Nephron progenitor cell (in vitro differentiated cells): ENCODE measurements around the gene ZBTB4.
A peak's percentile ranks its signal among the peaks of the same experiment; 100 is the strongest.

Experiments used
- DNase-seq: peaks from one replicate; pipeline ENCODE4 v3.0.0; 2021
- H3K27ac Mint-ChIP-seq: 2 replicates; pipeline ENCODE4 v1.8.0; 2021; ENCODE audit warnings: mild to moderate bottlenecking, moderate library complexity, mixed read lengths
- H3K27me3 Mint-ChIP-seq: 2 replicates; pipeline ENCODE4 v1.8.0; 2021; ENCODE audit warnings: mild to moderate bottlenecking, low read depth, mixed read lengths; ENCODE audit not compliant: poor library complexity
- H3K36me3 Mint-ChIP-seq: 2 replicates; pipeline ENCODE4 v1.8.0; 2021; ENCODE audit warnings: low read depth, mixed read lengths
- H3K4me1 Mint-ChIP-seq: 2 replicates; pipeline ENCODE4 v1.8.0; 2021; ENCODE audit warnings: mixed read lengths
- H3K4me3 Mint-ChIP-seq: 2 replicates; pipeline ENCODE4 v1.8.0; 2021; ENCODE audit warnings: mild to moderate bottlenecking, moderate library complexity, mixed read lengths
- H3K9me3 Mint-ChIP-seq: 2 replicates; pipeline ENCODE4 v1.8.0; 2021; ENCODE audit warnings: mild to moderate bottlenecking, moderate library complexity, mixed read lengths
- CTCF ChIP-seq: fragments of 200-600 bp; sonication (generic); IDR thresholded peaks from 2 replicates; pipeline ENCODE4 v1.5.0; 2021; ENCODE audit warnings: antibody characterized with exemption

ZBTB4 gene

GRCh38 chr17:7440113-7440833, 39.2 kb downstream of the ZBTB4 start:
- peak overlapping the region; percentile 95 for H3K4me3 Mint-ChIP-seq
- H3K27me3 Mint-ChIP-seq, result peaks cover 65% of the 10 kb centered on the region
- peaks cover 68% of the 10 kb centered on the region for H3K4me1 Mint-ChIP-seq
- no peaks in the 10 kb centered on the region for H3K9me3 Mint-ChIP-seq
- no peaks in the 10 kb centered on the region for H3K36me3 Mint-ChIP-seq
- TF ChIP-seq CTCF, result no peak
- DNase-seq, result peak; percentile 70
- H3K27ac Mint-ChIP-seq, result peak overlapping the region; percentile 99

GRCh38 chr17:7439462-7440112, 39.8 kb downstream of the ZBTB4 start, which contains the start of gene FGF11:
Gene FGF11, plus strand, starts transcription at chr17:7439512. Its CDS starts 109 bp downstream, at chr17:7439621.
- Mint-ChIP-seq H3K9me3 (no peaks in the 10 kb centered on the region), H3K36me3 (no peaks in the 10 kb centered on the region), H3K4me3 (peak within 1 kb of the TSS; percentile 95), H3K27ac (peak within 1 kb of the TSS; percentile 99), H3K27me3 (peaks cover 66% of the 10 kb centered on the region), H3K4me1 (peaks cover 65% of the 10 kb centered on the region)
- DNase-seq, result peak; percentile 46
- no peak for TF ChIP-seq CTCF

GRCh38 chr17:7438656-7439460, 40.6 kb downstream of the ZBTB4 start:
- peaks cover 67% of the 10 kb centered on the region for H3K27me3 Mint-ChIP-seq
- H3K4me3 Mint-ChIP-seq, result peak overlapping the region; percentile 82
- H3K27ac Mint-ChIP-seq, result no peak overlapping the region
- DNase-seq, result no peak
- H3K36me3 Mint-ChIP-seq, result no peaks in the 10 kb centered on the region
- peaks cover 58% of the 10 kb centered on the region for H3K4me1 Mint-ChIP-seq
- no peak for TF ChIP-seq CTCF
- no peaks in the 10 kb centered on the region for H3K9me3 Mint-ChIP-seq

GRCh38 chr17:7437950-7438614, 41.3 kb downstream of the ZBTB4 start:
- H3K9me3 Mint-ChIP-seq, result no peaks in the 10 kb centered on the region
- no peaks in the 10 kb centered on the region for H3K36me3 Mint-ChIP-seq
- TF ChIP-seq CTCF, result no peak
- peak; percentile 86 for DNase-seq
- H3K27ac Mint-ChIP-seq, result no peak overlapping the region
- H3K27me3 Mint-ChIP-seq, result peaks cover 59% of the 10 kb centered on the region
- peaks cover 57% of the 10 kb centered on the region for H3K4me1 Mint-ChIP-seq
- peak overlapping the region; percentile 82 for H3K4me3 Mint-ChIP-seq

DNA sequence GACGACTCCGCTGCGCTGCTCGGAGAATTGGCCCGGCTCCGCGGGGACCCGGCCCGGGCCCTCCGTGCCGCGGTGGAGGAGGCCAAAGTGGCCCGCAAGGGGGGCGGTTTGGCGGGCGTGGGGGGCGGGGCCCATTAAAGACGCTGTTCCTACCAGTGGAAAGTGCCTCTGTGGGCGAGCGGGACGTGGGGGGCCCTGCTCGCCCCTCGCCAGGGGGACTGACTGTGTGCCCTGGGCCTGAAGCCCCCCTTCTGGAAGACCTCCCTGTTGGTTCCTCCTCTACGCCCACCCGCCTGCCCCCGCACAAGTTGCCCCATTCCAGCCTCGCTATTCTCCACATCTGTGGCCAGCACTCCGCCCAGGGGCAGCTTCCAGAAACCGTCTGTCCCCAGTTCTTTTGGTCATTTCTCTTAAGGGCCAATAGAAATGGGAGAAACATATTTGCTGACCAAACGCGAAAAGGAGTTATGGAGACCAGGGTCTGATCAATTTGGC, 42.0 kb downstream of the ZBTB4 start:
- H3K27me3 Mint-ChIP-seq, result peaks cover 55% of the 10 kb centered on the region
- DNase-seq, result no peak
- no peak overlapping the region for H3K27ac Mint-ChIP-seq
- no peaks in the 10 kb centered on the region for H3K36me3 Mint-ChIP-seq
- no peak for TF ChIP-seq CTCF
- H3K9me3 Mint-ChIP-seq, result no peaks in the 10 kb centered on the region
- peak overlapping the region; percentile 86 for H3K4me3 Mint-ChIP-seq
- H3K4me1 Mint-ChIP-seq, result peaks cover 54% of the 10 kb centered on the region
